Stimulated activated CD4-positive, alpha-beta T cell treated with anti-CD3 and anti-CD28 coated beads, Interleukin-15, amount 100 ng/mL, for 48 hours (primary cell): Measurements from ENCODE around the gene ZNF286A.
A peak's percentile ranks its signal among the peaks of the same experiment; 100 is the strongest.
"Not testable (repeated sequence)": the region's sequence is repeated elsewhere in the genome, so short reads cannot be mapped to it uniquely, and the experiment has no call there.

Experiments used
- DNase-seq, 2 donors: peaks; one replicate each; pipeline ENCODE4 v3.0.0-alpha.2; 2020; ENCODE audit warnings: low read depth in 2 of 2

The ZNF286A gene

DNA sequence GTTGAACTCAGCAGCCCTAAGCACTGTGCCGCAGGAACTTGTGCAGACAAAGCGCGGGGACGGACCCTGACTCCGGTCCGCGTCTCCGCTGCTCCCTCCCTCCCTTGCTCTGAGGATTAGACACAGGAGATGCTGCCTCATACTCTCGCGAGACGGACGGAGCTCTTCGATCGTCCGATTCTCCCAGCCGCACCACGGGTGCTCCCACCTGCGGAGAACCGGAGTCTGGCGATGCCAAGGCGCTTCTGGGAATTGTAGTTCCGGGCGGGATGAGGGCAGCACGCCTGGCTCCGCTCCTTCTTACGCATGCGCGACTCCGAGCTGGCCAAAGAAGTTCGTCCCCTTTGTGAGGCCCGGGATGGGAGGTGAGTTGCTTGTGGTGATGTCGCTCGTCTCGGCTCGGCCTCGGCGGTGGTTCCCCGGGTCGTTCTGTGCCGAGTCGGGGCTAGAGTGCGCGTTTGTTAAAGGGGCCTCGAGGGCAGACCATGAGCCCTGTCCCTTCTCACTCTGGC is at the start of gene ZNF286A:
Gene ZNF286A (plus strand): TSS at position 340 of the 512 bp plus-strand sequence. CDS start 578 bp downstream, outside the sequence.
- DNase-seq: peak; percentile 95 to 98

GRCh38 chr17:15649861-15650421 is 49.6 kb upstream of the ZNF286A start:
- DNase-seq: no peak

GRCh38 chr17:15650741-15651582 is 48.6 kb upstream of the ZNF286A start:
- no peak for DNase-seq

DNA sequence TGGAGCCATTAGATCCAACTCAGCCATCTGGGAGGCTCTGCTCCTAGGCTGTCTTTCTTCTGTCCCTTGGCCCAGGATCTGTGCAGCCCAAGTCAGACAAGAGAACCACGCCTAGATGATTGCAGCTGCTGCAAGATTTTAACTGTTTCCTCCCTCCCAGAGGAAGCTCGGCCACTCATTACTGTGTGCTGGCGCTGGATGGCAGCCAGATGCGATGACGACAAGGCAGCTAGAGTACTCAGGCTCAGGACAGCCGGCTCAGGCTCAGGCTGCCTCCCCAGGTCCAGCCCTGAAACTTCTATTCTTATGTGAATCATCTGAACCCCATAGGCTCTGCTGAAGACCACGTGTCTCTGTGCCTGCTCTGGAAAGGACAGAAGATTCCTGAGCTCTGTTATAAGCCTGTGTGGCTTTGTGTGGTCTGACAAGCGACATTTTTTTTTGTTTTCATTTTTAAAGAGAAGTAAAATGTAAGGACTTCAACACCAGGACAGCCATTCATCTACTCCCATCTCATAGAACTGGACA is 47.9 kb upstream of the ZNF286A start:
- DNase-seq: no peak

DNA sequence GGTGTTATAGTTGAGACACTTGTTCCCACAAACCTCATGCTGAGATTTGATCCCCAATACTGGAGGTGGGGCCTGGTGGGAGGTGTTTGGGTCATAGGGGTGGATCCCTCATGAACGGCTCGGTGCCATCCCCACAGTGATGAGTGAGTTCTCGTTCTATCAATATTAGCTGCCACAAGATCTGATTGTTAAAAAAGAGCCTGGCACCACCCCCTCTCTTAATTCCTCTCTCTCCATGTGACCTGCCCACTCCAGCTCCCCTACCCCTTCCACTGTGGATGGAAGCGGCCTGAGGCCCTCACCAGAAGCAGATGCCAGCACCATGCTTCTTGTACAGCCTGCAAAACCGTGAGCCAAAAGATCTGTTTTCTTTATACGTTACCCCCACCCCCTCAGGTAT is 46.6 kb upstream of the ZNF286A start:
- no peak for DNase-seq

DNA sequence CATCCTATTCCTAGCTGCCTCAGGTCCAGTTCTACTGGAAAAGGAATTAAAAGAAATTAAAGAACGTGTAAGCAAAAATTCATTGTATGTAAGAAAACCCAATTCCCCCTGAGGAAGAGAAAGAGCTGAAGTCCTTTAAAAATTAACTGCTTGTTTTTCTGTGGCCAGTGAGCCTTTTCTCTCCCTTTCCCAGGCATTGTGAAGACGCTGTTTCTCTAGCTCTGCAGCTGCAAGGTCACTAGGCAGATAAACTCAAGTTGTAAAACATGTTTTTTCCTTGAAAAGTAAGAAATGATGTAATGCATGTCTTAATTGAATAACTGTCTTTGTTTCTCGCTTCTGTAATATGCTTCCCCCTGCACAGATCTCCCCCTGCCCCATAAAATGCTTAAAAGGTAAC is 45.2 kb upstream of the ZNF286A start:
- not testable (repeated sequence) for DNase-seq

GRCh38 chr17:15654886-15655561 is 44.5 kb upstream of the ZNF286A start:
- no peak for DNase-seq

DNA sequence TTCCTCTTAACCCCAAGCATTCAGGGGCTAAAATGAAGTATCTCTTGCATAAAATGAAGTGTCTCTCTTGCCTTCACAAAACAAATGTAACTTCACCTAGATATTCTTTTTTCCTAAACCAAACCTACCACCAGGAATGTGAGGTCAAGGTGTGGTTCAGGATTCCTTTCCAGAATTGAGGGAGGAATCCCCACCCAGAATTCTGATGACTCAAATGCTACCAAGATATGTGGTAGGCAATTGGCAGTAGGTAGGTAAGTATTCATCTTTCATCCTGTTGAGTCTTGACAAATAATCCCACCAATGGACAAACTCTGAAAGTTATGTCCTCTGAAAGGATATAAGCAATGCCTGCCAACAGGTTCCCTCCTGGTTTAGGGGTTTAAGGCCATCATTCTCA is 41.7 kb upstream of the ZNF286A start:
- DNase-seq: no peak

DNA sequence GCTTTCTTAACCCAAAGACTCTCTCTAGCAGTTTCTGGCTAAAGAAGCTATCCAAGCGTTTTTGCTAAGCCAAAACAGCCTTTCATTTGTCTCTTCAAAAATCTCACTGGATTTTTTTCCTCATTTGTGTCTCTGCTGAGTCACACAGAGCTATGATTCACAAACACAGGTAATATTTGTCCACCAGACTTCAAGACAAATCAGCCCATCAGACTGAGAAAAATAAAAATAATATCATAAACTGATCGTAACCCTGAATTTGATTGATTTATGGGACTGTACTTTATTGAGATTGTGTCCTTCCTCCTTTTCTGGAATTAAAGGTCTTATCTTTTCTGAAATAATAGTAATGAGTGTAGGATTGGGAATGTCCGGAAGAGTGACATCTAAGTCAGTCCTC is 41.3 kb upstream of the ZNF286A start:
- DNase-seq: no peak

- DNase-seq: no peak
Measured at GRCh38 chr17:15659236-15659635, 40.3 kb upstream of the ZNF286A start.

- DNase-seq: no peak
Measured at GRCh38 chr17:15659663-15660062, 39.9 kb upstream of the ZNF286A start.

DNA sequence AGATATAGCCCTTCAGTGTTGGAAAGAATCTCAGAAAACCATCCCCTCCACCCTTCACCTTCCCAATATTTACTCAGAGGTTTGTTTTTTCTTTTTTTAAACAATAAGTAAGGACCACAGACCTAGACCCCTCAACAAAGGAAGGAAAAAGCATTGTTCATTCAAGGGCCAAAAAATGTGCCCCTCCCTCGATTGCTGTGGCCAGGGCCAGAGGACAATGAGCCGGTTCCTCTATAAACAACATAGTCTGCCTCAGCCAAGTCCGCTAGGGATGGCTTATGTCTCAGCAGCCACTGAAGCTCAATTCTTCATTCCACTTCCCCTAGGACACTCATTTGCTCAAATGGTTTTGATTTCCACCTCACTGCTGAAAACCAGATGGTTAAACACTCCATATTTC is 39.5 kb upstream of the ZNF286A start:
- DNase-seq: no peak

DNA sequence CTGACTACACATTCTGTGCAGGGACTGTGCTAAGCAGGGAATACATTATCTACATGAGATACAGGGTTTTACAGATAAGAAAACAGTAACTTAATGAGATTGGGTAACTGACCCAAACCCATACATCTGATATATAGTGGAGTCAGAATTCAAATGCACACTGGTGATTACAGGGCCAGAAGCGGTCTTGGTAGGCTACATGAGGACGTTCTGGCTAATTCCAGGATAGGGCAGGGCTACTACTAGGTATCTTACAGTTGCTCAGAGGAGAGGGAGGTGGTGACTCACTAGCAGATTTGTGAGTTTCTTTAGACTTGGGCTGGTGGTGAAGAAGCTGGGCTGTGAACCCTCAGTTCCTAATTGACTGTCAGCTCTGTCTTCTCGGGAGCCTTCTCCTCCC is 36.9 kb upstream of the ZNF286A start:
- DNase-seq: no peak

GRCh38 chr17:15663176-15663575 is 36.4 kb upstream of the ZNF286A start:
- DNase-seq: no peak

GRCh38 chr17:15663691-15664090 is 35.9 kb upstream of the ZNF286A start:
- DNase-seq: no peak

GRCh38 chr17:15669526-15669925 is 30.0 kb upstream of the ZNF286A start:
- not testable (repeated sequence) for DNase-seq

GRCh38 chr17:15674640-15675039 is 24.9 kb upstream of the ZNF286A start:
- DNase-seq: not testable (repeated sequence)

- not testable (repeated sequence) for DNase-seq
Measured at GRCh38 chr17:15675991-15676390, 23.6 kb upstream of the ZNF286A start.

DNA sequence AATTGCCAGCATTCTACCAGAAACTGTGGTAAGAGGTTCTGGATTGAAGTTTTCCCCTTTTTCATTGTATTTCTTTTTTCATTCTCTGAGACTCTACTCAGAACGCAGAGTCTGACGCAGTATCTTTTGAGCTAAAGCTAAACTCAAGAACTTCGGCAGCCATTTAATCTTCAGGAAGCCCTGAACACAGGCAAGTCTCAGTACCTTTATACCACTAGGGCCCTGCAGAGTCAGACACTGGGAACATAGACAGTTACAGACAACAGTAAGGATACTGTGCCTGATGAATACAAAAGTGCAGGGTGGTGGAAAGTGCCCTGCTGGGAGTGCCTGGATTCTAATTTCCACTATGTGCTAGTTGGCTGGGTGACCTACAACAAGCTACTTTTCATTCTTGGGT is 16.4 kb upstream of the ZNF286A start:
- not testable (repeated sequence) for DNase-seq

DNA sequence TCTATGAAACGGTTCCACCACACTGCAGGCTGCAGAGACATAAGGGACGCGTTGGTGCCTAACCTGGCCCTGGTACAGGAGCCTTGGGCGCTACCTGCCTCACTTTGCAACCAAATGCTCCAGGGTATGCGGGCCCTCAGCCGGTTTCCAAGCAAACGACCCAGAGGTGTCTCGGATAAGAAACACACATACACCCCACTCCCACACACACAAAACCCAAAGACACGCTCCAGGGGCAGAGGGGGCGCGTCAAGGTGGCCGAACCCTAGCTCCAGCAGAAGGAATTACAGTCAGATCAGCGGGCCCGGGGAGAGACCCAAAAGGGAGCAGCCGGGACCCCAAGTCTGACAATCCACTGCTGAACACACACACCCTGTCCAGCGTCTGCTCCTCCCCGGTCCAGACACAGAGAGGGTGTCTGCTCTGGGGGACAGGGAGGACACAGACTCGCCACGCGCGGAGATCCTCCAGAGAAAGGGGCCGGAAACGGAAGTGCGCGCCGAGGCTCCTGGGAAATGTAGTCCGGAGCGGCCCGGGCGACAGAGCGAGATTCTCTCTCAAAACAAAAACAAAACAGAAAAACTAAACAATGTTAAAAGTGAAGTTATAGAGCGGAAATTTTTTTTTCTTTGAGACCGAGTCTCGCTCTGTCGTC is 15.6 kb upstream of the ZNF286A start, which contains the start of gene TRIM16:
Gene TRIM16 (minus strand): TSS at position 488 of the 655 bp plus-strand sequence. CDS start 32,702 bp downstream, outside the sequence.
- DNase-seq: peak; percentile 50 to 71

- not testable (repeated sequence) for DNase-seq
Measured at GRCh38 chr17:15687494-15687893, 12.1 kb upstream of the ZNF286A start.

DNA sequence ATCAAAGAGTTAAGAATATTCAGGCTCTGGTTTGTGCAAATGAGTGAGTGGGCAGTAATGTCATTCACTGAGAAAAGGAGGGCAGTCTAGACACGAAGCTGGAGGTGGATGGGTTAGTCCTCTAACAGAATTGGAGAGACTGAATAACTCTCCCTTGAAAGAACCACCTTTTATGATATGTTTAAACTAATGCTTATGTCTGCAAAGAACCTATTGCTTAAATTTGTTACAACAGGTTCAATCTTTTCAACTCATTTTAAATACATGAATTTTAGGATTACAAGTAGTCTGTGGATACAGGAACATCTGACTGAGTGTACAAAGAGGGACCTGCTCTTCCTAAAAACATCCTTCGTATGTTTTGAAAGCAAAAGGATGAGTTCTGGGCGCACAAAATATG is 585 bp upstream of the ZNF286A start:
- not testable (repeated sequence) for DNase-seq
